NCI-H2227 (cell line): ENCODE results near the gene ABLIM2.
A peak's percentile ranks its signal among the peaks of the same experiment; 100 is the strongest.

Experiments
- DNase-seq: peaks from one replicate; lab custom pipeline; 2025; ENCODE audit not compliant: unreplicated experiment; lab: John Stamatoyannopoulos, UW

The ABLIM2 gene

GRCh38 chr4:8050555-8051206, 107.9 kb downstream of the ABLIM2 start:
- peak; percentile 71 for DNase-seq

- no peak for DNase-seq
These were observed 108.4 kb downstream of the ABLIM2 start for GRCh38 chr4:8050180-8050554.

GRCh38 chr4:8048856-8049676, 109.5 kb downstream of the ABLIM2 start:
- DNase-seq = no peak

GRCh38 chr4:8047837-8048678, 110.6 kb downstream of the ABLIM2 start:
- no peak for DNase-seq

GRCh38 chr4:8046925-8047541, 111.6 kb downstream of the ABLIM2 start:
- DNase-seq = no peak

- DNase-seq = no peak
These were observed 112.7 kb downstream of the ABLIM2 start for GRCh38 chr4:8045909-8046308.

- peak; percentile 50 for DNase-seq
These were observed 113.9 kb downstream of the ABLIM2 start for GRCh38 chr4:8044699-8045098.

GRCh38 chr4:8044244-8044643, 114.4 kb downstream of the ABLIM2 start:
- DNase-seq = no peak

- no peak for DNase-seq
These were observed 115.0 kb downstream of the ABLIM2 start for GRCh38 chr4:8043596-8043995.

GRCh38 chr4:8041868-8042267, 116.7 kb downstream of the ABLIM2 start:
- DNase-seq = no peak

GRCh38 chr4:8041172-8041571, 117.4 kb downstream of the ABLIM2 start:
- DNase-seq = no peak

- DNase-seq = no peak
These were observed 118.0 kb downstream of the ABLIM2 start for GRCh38 chr4:8040607-8041006.

- DNase-seq = peak; percentile 27
These were observed 118.8 kb downstream of the ABLIM2 start for GRCh38 chr4:8039853-8040252.

GRCh38 chr4:8039290-8039689, 119.3 kb downstream of the ABLIM2 start:
- peak; percentile 92 for DNase-seq

GRCh38 chr4:8038719-8039251, 119.8 kb downstream of the ABLIM2 start:
- peak; percentile 55 for DNase-seq

- DNase-seq = no peak
These were observed 120.5 kb downstream of the ABLIM2 start for GRCh38 chr4:8038083-8038482.

GRCh38 chr4:8037150-8037769, 121.4 kb downstream of the ABLIM2 start:
- DNase-seq = no peak

GRCh38 chr4:8035371-8035780, 123.2 kb downstream of the ABLIM2 start:
- DNase-seq = no peak

GRCh38 chr4:8033829-8034528, 124.6 kb downstream of the ABLIM2 start:
- DNase-seq = no peak
